Bone marrow (tissue), 2 donors: Measurements from ENCODE around the gene JDP2.
A peak's percentile ranks its signal among the peaks of the same experiment; 100 is the strongest.
"Not testable (repeated sequence)": the region's sequence is repeated elsewhere in the genome, so short reads cannot be mapped to it uniquely, and the experiment has no call there.

ENCODE experiments used
- DNase-seq, 2 donors: peaks; one replicate each; lab custom pipeline; 2025; lab: John Stamatoyannopoulos, UW

The JDP2 gene

GRCh38 chr14:75427482-75428229 is at the start of gene JDP2:
JDP2 (plus strand) TSS chr14:75428022; CDS start chr14:75437921, 9,899 bp downstream.
- DNase-seq = peak; percentile 68 to 73

GRCh38 chr14:75379246-75379929 is 48.4 kb upstream of the JDP2 start:
- no peak for DNase-seq

GRCh38 chr14:75379930-75380270 is 47.9 kb upstream of the JDP2 start:
- DNase-seq = no peak

- no peak for DNase-seq
Measured at GRCh38 chr14:75380656-75381055, 47.2 kb upstream of the JDP2 start.

GRCh38 chr14:75381642-75382041 is 46.2 kb upstream of the JDP2 start:
- DNase-seq = no peak

GRCh38 chr14:75383219-75383618 is 44.6 kb upstream of the JDP2 start:
- not testable (repeated sequence) for DNase-seq

GRCh38 chr14:75383721-75384120 is 44.1 kb upstream of the JDP2 start:
- peak in 1 of 2 donors; percentile 79 for DNase-seq

GRCh38 chr14:75389679-75390078 is 38.1 kb upstream of the JDP2 start:
- DNase-seq = no peak

GRCh38 chr14:75390183-75390582 is 37.6 kb upstream of the JDP2 start:
- no peak for DNase-seq

- DNase-seq = no peak
Measured at GRCh38 chr14:75391953-75392352, 35.9 kb upstream of the JDP2 start.

GRCh38 chr14:75392686-75393641 is 34.9 kb upstream of the JDP2 start:
- no peak for DNase-seq

- DNase-seq = no peak
Measured at GRCh38 chr14:75393794-75394193, 34.0 kb upstream of the JDP2 start.

- no peak for DNase-seq
Measured at GRCh38 chr14:75395862-75396261, 32.0 kb upstream of the JDP2 start.

- DNase-seq = no peak
Measured at GRCh38 chr14:75399321-75399720, 28.5 kb upstream of the JDP2 start.

GRCh38 chr14:75399843-75400775 is 27.7 kb upstream of the JDP2 start:
- peak; percentile 14 to 23 for DNase-seq

GRCh38 chr14:75401361-75401760 is 26.5 kb upstream of the JDP2 start:
- DNase-seq = no peak

- DNase-seq = no peak
Measured at GRCh38 chr14:75402867-75403413, 24.9 kb upstream of the JDP2 start.

- DNase-seq = no peak
Measured at GRCh38 chr14:75404847-75405246, 23.0 kb upstream of the JDP2 start.

- no peak for DNase-seq
Measured at GRCh38 chr14:75406102-75406501, 21.7 kb upstream of the JDP2 start.

GRCh38 chr14:75406856-75407255 is 21.0 kb upstream of the JDP2 start:
- no peak for DNase-seq
